ENCODE results near the gene ITGA1.

ITGA1 gene

GRCh38 chr5:52771343-52772039 lies 16.2 kb upstream of the ITGA1 start:
- intact Hi-C loops (cut with DNase I), result no loop called here
- DNase-seq, result no peak

- no peak for DNase-seq
- intact Hi-C loops (cut with DNase I), result no loop called here
Observed at GRCh38 chr5:52772668-52773067, 15.0 kb upstream of the ITGA1 start.

DNA sequence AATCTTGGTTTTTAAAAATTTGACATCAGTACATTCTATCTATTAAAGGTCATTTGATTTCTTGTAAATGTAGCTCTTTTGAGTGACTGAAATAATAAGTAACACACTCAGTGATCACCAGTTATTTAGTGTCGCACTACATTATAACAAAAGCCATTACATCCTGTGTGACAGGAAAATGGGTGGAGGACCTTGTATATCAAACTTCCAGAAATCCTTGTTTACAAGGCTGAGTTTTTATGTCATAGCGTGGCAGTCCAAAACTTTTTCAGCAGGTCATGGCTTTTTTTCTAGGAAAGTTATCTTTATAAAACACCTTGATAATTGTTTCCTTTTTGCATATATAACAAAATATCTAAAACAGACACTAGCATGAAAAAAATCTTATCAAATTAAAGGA lies 14.4 kb upstream of the ITGA1 start:
- intact Hi-C loops (cut with DNase I), result no loop called here

DNA sequence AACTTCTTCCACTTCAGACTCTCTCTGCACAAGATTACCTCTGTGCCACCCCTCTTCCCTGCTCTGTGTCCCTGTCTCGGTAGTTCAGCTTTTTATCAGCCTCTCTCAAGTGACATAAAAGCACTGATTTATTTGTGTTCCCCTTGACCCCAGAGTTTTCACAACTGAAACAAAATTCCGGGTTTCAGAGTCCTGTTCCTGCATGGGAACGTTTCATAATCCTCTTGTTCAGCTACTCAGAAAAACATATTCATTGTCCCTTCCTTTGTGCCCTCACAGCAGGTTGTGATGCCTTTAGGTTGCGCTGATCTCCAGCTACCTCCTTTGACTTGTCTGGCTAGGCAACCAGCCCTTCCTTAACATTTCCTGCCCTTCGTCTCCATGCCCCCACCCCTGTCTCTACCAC lies 13.7 kb upstream of the ITGA1 start:
- no peak for DNase-seq
- intact Hi-C loops (cut with DNase I), result no loop called here

More for the DNA sequence above, 14.4 kb upstream of the ITGA1 start:
- DNase-seq, result no peak

- intact Hi-C loops (cut with DNase I), result no loop called here
- no peak for DNase-seq
Observed at GRCh38 chr5:52776116-52776515, 11.6 kb upstream of the ITGA1 start.

DNA sequence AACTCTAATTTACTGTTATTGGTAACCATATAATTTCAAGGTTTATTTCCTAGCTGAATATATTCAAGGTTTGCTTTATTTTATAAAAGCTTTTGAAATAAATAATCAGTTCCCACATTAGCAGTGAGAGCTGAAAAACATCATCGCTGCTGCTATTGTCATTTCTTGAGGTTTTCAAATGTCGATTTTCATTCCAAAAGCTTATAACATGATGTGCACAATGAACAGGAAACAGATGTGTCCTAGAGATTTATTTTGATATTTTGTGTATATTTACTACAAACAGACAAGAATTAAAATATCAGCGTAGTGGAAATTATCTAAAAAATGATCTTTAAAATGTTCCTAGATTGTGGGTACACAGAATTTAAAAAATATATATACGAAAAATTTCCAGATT lies 10.5 kb upstream of the ITGA1 start:
- intact Hi-C loops (cut with DNase I), result no loop called here
- no peak for DNase-seq

- no peak for DNase-seq
- intact Hi-C loops (cut with DNase I), result no loop called here
Observed at GRCh38 chr5:52778781-52779180, 8.9 kb upstream of the ITGA1 start.

- DNase-seq, result no peak
- intact Hi-C loops (cut with DNase I), result no loop called here
Observed at GRCh38 chr5:52779213-52779612, 8.5 kb upstream of the ITGA1 start.

DNA sequence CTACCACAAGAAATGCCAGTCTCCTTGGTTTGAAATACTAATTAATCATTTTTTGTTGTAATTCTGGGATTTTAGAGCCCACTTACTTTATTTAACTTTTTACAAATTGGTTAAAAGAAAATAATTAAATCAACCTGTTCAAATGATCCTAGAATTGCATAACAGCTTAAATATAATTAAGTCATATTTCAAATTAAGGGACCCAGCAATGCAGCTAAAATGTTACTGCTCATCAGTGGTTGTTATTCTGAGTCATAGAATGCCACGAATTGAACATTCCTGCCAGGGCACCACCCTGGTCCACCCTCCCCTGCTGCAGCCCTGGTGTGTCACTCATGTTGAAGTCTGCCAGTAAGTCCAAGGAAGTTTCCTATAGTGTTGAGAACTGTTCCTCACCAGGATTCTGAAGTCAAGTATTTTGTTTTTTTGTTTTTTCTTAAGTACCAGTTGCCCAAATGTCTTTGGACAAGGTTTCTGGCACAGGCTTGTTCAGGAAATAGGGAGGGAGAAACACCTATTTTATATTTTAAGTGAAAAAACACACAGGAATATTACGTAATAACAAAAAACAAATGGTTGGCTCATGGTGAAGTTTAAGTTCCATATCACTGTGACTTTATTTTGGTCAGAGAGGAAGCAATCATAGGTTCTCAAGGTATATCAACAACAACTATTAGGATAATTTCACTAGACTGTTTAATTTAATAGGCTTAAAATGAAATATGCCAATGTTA lies 4.3 kb upstream of the ITGA1 start:
- DNase-seq, result no peak

GRCh38 chr5:52784737-52785136 lies 3.0 kb upstream of the ITGA1 start:
- DNase-seq, result no peak

More for the DNA sequence above, 4.3 kb upstream of the ITGA1 start:
- intact Hi-C loops (cut with DNase I), result no loop called here

GRCh38 chr5:52786391-52786790 lies 1.3 kb upstream of the ITGA1 start:
- intact Hi-C loops (cut with DNase I), result no loop called here
- no peak for DNase-seq

More at GRCh38 chr5:52784737-52785136, 3.0 kb upstream of the ITGA1 start:
- intact Hi-C loops (cut with DNase I), result no loop called here

- intact Hi-C loops (cut with DNase I), result no loop called here
- peak in 1 of 10 donors; percentile 14 for DNase-seq
Observed at GRCh38 chr5:52786949-52787599, 642 bp upstream of the ITGA1 start.

GRCh38 chr5:52788505-52788821 lies 747 bp downstream of the ITGA1 start:
- DNase-seq, result no peak
- intact Hi-C loops (cut with DNase I), result no loop called here

DNA sequence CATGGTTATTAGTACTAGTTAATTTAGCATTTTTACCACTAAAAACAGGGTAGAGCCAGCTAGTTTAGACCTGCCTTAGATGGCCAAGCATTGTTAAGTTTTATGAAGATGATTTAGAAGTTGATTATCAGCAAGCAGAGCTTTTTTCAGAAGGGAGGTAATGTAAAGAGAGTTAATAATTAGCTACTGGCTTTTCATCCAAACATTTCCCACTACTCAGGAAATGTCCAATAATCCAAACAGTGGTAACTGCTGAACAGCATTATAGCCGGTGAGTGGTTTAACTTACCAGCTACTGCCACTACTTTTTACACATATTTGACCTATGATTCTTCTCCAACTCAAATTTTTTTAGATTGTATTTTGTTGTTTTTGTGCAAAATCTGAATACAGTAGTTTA lies 1.7 kb downstream of the ITGA1 start:
- no peak for DNase-seq
- intact Hi-C loops (cut with DNase I), result no loop called here

DNA sequence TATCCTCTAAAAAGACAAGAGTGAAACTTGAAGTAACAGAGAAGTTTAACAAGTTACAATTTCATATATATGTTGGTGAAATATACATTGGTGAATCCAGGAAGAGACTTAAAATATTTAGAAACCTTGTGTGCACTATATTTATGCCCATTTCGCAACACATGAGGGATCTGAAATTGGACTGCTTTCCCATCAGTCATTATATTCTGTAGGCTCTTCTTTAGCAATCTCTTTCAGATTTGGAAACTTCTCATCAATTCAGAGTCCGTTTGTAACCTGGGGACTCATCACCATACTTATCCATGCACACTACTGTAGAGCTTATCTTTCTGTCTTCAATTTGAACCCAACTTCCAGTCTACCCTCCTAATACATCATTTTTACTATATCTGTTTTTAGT lies 2.1 kb downstream of the ITGA1 start:
- no peak for DNase-seq
- intact Hi-C loops (cut with DNase I), result no loop called here

DNA sequence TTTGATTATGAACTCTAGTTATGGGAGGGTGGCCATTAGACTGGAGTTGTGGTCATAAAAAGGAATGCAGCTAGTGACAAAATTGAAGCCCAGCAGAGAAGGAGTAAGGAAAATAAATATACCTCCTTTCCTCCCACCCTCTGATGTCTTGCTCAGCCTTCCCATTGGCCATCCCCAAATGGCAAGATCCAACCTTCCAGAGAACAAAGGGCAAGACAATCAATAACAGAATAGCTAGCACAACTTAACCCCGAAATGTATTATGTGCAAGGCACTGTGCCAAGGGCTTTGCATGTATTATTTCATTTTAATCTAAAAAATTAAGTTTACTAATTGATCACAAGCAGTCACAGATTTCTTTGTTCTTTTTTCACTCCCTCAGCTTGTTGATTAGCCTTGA lies 3.6 kb downstream of the ITGA1 start:
- intact Hi-C loops (cut with DNase I), result no loop called here
- no peak for DNase-seq

- intact Hi-C loops (cut with DNase I), result no loop called here
- DNase-seq, result no peak
Observed at GRCh38 chr5:52794519-52794918, 6.8 kb downstream of the ITGA1 start.

DNA sequence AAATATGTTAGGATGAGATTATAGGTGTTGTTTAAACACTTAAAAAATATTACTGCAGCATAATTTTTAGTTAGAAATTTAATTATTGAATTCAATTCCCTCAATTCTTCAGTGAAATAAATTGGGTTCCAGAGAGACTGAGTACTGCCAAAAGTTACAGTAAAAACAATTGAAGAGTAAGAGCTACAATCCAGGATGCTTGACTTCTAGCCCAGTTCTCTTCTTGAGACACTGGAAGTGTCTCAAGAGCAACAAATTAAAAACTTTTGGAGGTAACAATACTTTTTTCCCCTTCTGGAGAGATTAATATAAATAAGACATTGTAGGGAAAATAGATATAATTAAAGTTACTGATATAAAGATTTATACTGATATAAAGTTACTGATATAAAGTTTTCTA lies 8.3 kb downstream of the ITGA1 start:
- DNase-seq, result no peak
- intact Hi-C loops (cut with DNase I), result no loop called here

DNA sequence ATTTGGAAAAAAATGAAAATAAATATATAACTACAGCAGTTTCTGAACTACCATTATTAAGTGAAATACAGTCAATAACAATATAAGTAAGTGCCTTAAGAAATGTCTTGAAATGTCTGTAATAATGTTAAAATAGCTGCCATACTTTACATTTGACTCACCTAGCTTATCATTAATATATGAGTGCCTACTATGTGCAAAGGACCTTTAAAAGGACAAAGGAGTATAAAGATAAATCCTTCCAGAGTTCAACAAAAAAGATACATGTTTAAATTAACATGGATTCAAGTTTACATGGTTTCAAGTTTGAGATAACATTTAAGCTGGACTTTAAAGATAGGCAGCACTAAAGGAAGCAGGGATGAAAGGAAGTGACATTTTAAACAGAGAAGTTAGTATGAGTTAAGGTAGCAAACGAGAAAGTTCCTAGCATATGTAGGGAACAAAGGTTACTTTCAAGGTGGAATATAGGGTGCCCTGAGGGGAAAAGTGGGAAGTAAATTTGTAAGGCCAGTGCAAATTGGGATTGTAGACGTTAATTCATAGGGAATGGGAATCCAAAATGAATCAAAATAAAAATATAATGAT lies 8.9 kb downstream of the ITGA1 start:
- DNase-seq, result no peak
- intact Hi-C loops (cut with DNase I), result no loop called here

DNA sequence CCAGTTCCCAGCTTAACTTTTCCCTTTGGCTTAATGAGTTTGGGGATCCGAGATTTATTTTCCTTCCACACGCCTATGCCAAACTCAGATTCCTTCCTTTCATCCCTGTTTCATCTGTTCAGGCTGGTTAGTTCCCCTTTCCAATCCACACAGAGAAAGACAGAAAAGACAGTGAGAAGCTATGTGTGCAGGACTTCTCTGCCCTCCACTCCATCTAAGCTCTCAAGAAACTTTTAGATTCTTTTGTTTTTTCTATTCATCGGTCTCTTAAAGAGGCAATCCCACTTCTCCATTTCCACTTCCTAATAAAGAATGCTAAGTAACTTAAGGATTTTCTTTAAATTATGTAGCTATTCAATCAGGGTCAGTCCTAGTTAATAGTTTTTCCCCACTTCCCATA lies 11.2 kb downstream of the ITGA1 start:
- no peak for DNase-seq
- intact Hi-C loops (cut with DNase I), result no loop called here

GRCh38 chr5:52799358-52799982 lies 11.8 kb downstream of the ITGA1 start:
- intact Hi-C loops (cut with DNase I), result no loop called here
- peak in 5 of 10 donors; percentile 5 to 67 (median 18) for DNase-seq
